GM19035 (cell line): ENCODE data around the gene MEF2D.

ENCODE experiments used
- ATAC-seq: cut with Tn5 transposase; IDR thresholded peaks from one replicate; pipeline ENCODE4 v1.9.1; 2021; ENCODE audit not compliant: unreplicated experiment

MEF2D gene

GRCh38 chr1:156448134-156448967, 52.2 kb downstream of the MEF2D start:
- ATAC-seq, result no peak

- ATAC-seq, result no peak
Observed at GRCh38 chr1:156445789-156446263, 54.7 kb downstream of the MEF2D start.

- ATAC-seq, result no peak
Observed at GRCh38 chr1:156444407-156445001, 56.1 kb downstream of the MEF2D start.

GRCh38 chr1:156443286-156443685, 57.3 kb downstream of the MEF2D start:
- ATAC-seq, result no peak

GRCh38 chr1:156440654-156441437, 59.7 kb downstream of the MEF2D start:
- no peak for ATAC-seq

- no peak for ATAC-seq
Observed at GRCh38 chr1:156439777-156440183, 60.8 kb downstream of the MEF2D start.

- ATAC-seq, result no peak
Observed at GRCh38 chr1:156439036-156439776, 61.4 kb downstream of the MEF2D start.

- no peak for ATAC-seq
Observed at GRCh38 chr1:156438278-156438987, 62.1 kb downstream of the MEF2D start.

- ATAC-seq, result no peak
Observed at GRCh38 chr1:156437037-156437867, 63.3 kb downstream of the MEF2D start.

GRCh38 chr1:156436141-156437036, 64.2 kb downstream of the MEF2D start:
- no peak for ATAC-seq

- ATAC-seq, result no peak
Observed at GRCh38 chr1:156435545-156436140, 64.9 kb downstream of the MEF2D start.

GRCh38 chr1:156434989-156435544, 65.5 kb downstream of the MEF2D start:
- ATAC-seq, result no peak

GRCh38 chr1:156433602-156434001, 67.0 kb downstream of the MEF2D start:
- no peak for ATAC-seq

- no peak for ATAC-seq
Observed at GRCh38 chr1:156433032-156433431, 67.5 kb downstream of the MEF2D start.

- ATAC-seq, result no peak
Observed at GRCh38 chr1:156432669-156433018, 67.9 kb downstream of the MEF2D start.

GRCh38 chr1:156431769-156432668, 68.6 kb downstream of the MEF2D start:
- no peak for ATAC-seq

GRCh38 chr1:156431366-156431765, 69.2 kb downstream of the MEF2D start:
- ATAC-seq, result no peak
